SH-SY5Y (cell line): Measurements from ENCODE around the gene ITGAL.

ENCODE experiments used
- GATA2 ChIP-seq: IDR thresholded peaks from 2 replicates; pipeline ENCODE4 v1.6.1; 2011; ENCODE audit warnings: mild to moderate bottlenecking, low read depth, low read length
- GATA3 ChIP-seq: IDR thresholded peaks from 2 replicates; pipeline ENCODE4 v1.6.1; 2011; ENCODE audit warnings: low read depth, mild to moderate bottlenecking, low read length, moderate library complexity

ITGAL gene

GRCh38 chr16:30571445-30572322 lies 99.1 kb downstream of the ITGAL start, which contains the start of gene ZNF688:
Gene ZNF688 (minus strand): TSS chr16:30571714. CDS start chr16:30571629, 85 bp downstream.
- no peak for TF ChIP-seq GATA2
- TF ChIP-seq GATA3: no peak
